ENCODE results near the gene CRACDL.

CRACDL gene

DNA sequence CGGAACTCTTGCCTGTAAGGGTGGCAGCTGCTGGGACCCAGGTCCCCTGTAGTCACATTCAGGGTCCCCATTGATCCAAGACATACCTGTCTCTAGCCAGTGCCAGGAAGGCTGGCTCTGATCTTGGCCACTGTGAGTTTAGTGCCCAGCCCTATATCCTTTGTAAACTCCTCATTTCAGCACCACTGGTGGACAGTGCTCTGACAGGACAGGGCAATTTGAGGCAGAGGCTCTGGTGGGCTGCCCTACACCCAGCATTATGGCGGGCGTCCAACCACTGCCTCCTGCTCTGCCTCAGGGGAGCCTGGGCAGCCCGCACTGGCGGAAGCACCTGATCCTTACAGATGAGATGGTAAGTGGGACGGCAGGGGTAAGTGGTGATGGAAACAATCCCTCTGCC, 149.8 kb downstream of the CRACDL start:
- Histone ChIP-seq H3K36me3 (ENCODE audit: control insufficient read depth in 1 of 2, insufficient read depth in 2 of 2, low read length in 2 of 2) (no peaks in the 10 kb centered on the region), H3K9ac (ENCODE audit: low read depth in 1 of 2, low read length in 2 of 2) (no peak overlapping the region), H3K4me1 (ENCODE audit: control insufficient read depth in 1 of 2, insufficient read depth in 2 of 2, low read length in 2 of 2) (no peaks in the 10 kb centered on the region), H3K27ac (ENCODE audit: low read depth, low read length) (no peak overlapping the region), H3K27me3 (ENCODE audit: control insufficient read depth in 1 of 2, insufficient read depth in 2 of 2, low read length in 2 of 2) (no peaks in the 10 kb centered on the region), H3K9me3 (ENCODE audit: control insufficient read depth in 1 of 2, low read length in 2 of 2) (peaks cover 0 to 13% of the 10 kb centered on the region in 2 donors), H3K4me3 (ENCODE audit: low read depth in 1 of 2, low read length in 2 of 2) (no peak overlapping the region)

DNA sequence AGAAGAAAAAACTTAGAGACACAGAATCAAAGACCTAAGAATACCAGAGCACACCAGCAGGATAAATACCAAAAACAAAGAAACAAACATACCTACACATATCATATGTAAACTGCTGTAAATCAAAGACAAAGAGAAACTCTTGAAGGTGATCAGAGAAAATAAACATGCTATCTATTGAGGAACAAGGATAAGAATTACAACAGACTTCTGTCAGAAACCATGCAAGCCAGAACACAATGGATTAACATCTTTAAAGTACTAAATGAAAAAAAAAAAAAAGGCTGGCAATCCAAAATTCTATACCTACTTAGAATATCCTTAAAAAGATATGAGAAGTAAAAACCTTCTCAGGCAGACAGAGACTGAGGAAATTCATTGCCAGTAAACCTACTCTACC, 153.5 kb downstream of the CRACDL start:
- Histone ChIP-seq H3K4me1 (ENCODE audit: control insufficient read depth in 1 of 2, insufficient read depth in 2 of 2, low read length in 2 of 2) (no peaks in the 10 kb centered on the region), H3K36me3 (ENCODE audit: control insufficient read depth in 1 of 2, insufficient read depth in 2 of 2, low read length in 2 of 2) (no peaks in the 10 kb centered on the region), H3K4me3 (ENCODE audit: low read depth in 1 of 2, low read length in 2 of 2) (no peak overlapping the region), H3K27me3 (ENCODE audit: control insufficient read depth in 1 of 2, insufficient read depth in 2 of 2, low read length in 2 of 2) (no peaks in the 10 kb centered on the region), H3K9me3 (ENCODE audit: control insufficient read depth in 1 of 2, low read length in 2 of 2) (peaks cover 0 to 13% of the 10 kb centered on the region in 2 donors), H3K9ac (ENCODE audit: low read depth in 1 of 2, low read length in 2 of 2) (no peak overlapping the region), H3K27ac (ENCODE audit: low read depth, low read length) (no peak overlapping the region)

DNA sequence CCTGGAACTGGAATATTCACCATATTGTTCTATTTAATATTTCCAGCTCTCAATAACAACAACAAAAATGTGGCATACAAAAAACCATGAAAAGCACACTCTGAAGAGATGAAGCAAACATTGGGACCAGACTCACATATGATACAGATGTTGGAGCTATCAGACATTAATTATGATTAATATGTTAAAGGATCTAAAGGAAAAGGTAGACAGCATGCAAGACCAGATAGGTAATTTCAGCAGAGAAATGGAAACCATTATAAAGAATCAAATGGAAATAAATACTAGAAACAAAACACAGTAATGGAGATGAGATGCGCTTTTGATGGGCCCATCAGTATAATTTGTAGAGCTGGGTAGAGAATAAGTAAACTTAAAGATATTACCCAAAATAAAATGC, 154.2 kb downstream of the CRACDL start:
- Histone ChIP-seq H3K27me3 (ENCODE audit: control insufficient read depth in 1 of 2, insufficient read depth in 2 of 2, low read length in 2 of 2) (no peaks in the 10 kb centered on the region), H3K9me3 (ENCODE audit: control insufficient read depth in 1 of 2, low read length in 2 of 2) (peaks cover 0 to 13% of the 10 kb centered on the region in 2 donors), H3K4me3 (ENCODE audit: low read depth in 1 of 2, low read length in 2 of 2) (no peak overlapping the region), H3K9ac (ENCODE audit: low read depth in 1 of 2, low read length in 2 of 2) (no peak overlapping the region), H3K36me3 (ENCODE audit: control insufficient read depth in 1 of 2, insufficient read depth in 2 of 2, low read length in 2 of 2) (no peaks in the 10 kb centered on the region), H3K27ac (ENCODE audit: low read depth, low read length) (no peak overlapping the region), H3K4me1 (ENCODE audit: control insufficient read depth in 1 of 2, insufficient read depth in 2 of 2, low read length in 2 of 2) (no peaks in the 10 kb centered on the region)

DNA sequence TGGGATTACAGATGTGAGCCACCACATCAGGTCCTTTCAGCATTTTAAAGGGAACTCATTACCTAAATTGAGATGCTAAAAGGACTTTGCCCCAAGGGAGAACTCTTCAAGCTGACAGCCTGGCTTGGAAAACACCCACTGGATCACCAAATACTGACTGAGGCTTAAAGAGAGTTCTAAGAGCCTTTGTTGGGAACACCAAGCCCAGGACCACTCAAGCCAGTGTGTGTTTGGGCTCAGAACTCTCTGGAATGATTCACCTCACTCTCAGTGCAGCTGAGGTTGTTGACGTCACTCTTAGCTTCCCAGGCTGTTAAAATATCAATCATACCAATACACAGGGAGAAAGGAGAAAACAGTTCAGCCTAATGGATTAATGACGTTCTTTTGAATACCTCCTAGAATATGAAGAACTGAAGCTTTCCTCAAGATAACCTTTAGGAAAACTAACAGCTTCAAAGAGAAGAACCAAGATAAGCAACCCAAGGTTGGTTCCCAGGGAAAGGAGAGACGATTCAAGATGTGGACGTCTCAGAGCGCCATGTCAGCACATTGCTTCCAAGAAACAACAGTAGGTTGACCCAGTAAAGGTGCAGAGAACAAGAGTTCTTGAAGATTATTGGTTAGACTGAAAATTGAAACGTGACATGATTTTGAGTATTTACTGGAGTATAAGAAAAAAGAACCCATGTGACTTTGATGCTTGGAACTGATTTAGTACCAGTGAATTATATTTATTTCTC, 157.1 kb downstream of the CRACDL start:
- Histone ChIP-seq H3K36me3 (ENCODE audit: control insufficient read depth in 1 of 2, insufficient read depth in 2 of 2, low read length in 2 of 2) (no peaks in the 10 kb centered on the region), H3K9me3 (ENCODE audit: control insufficient read depth in 1 of 2, low read length in 2 of 2) (peaks cover 0 to 13% of the 10 kb centered on the region in 2 donors), H3K4me3 (ENCODE audit: low read depth in 1 of 2, low read length in 2 of 2) (no peak overlapping the region), H3K27ac (ENCODE audit: low read depth, low read length) (no peak overlapping the region), H3K9ac (ENCODE audit: low read depth in 1 of 2, low read length in 2 of 2) (no peak overlapping the region), H3K4me1 (ENCODE audit: control insufficient read depth in 1 of 2, insufficient read depth in 2 of 2, low read length in 2 of 2) (no peaks in the 10 kb centered on the region), H3K27me3 (ENCODE audit: control insufficient read depth in 1 of 2, insufficient read depth in 2 of 2, low read length in 2 of 2) (no peaks in the 10 kb centered on the region)

DNA sequence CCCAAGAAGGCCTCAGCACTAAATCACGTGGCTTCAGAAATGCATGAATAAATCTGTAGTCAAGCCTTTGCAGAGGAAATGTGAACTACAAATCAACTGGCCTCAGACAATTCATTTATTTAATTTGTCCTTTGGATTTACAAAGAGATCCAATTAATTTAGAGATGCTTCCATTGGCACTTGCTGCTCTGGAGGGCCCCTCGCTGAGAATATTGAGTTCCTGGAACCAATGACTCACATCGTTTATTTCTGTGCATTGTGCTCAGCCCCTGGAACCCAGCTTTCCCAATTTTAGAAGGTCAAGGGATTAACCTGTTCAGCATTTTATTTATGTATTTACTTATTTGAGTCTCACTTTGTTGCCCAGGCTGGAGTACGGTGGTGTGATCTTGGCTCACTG, 157.9 kb downstream of the CRACDL start:
- H3K9ac ChIP-seq (ENCODE audit: low read depth in 1 of 2, low read length in 2 of 2) = no peak overlapping the region
- no peaks in the 10 kb centered on the region for H3K4me1 ChIP-seq (ENCODE audit: control insufficient read depth in 1 of 2, insufficient read depth in 2 of 2, low read length in 2 of 2)
- no peaks in the 10 kb centered on the region for H3K27me3 ChIP-seq (ENCODE audit: control insufficient read depth in 1 of 2, insufficient read depth in 2 of 2, low read length in 2 of 2)
- H3K9me3 ChIP-seq (ENCODE audit: control insufficient read depth in 1 of 2, low read length in 2 of 2) = peaks cover 0 to 13% of the 10 kb centered on the region in 2 donors
- no peak overlapping the region for H3K27ac ChIP-seq (ENCODE audit: low read depth, low read length)
- no peaks in the 10 kb centered on the region for H3K36me3 ChIP-seq (ENCODE audit: control insufficient read depth in 1 of 2, insufficient read depth in 2 of 2, low read length in 2 of 2)
- H3K4me3 ChIP-seq (ENCODE audit: low read depth in 1 of 2, low read length in 2 of 2) = no peak overlapping the region

DNA sequence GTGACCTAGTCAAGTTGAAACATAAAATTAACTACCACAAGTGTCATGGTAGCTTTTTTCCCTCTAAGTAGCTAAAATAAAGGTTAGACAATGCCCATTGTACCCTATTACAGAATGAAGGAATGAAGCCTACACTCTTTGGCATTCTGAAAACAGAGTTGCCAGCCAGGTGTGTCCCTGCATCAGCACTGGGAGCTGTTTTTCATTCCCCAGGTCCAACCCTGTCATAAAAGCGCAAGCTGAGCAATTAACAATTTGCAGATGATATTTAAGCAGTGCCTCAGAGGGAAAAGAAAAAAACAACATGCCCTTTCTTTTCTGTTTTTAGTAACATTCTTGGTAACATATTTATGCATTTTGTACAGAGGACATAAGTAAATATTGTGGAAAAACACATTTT, 158.3 kb downstream of the CRACDL start:
- Histone ChIP-seq H3K4me1 (ENCODE audit: control insufficient read depth in 1 of 2, insufficient read depth in 2 of 2, low read length in 2 of 2) (peaks cover 0 to 4% of the 10 kb centered on the region in 2 donors), H3K36me3 (ENCODE audit: control insufficient read depth in 1 of 2, insufficient read depth in 2 of 2, low read length in 2 of 2) (no peaks in the 10 kb centered on the region), H3K4me3 (ENCODE audit: low read depth in 1 of 2, low read length in 2 of 2) (no peak overlapping the region), H3K9me3 (ENCODE audit: control insufficient read depth in 1 of 2, low read length in 2 of 2) (peaks cover 0 to 12% of the 10 kb centered on the region in 2 donors), H3K27me3 (ENCODE audit: control insufficient read depth in 1 of 2, insufficient read depth in 2 of 2, low read length in 2 of 2) (no peaks in the 10 kb centered on the region), H3K27ac (ENCODE audit: low read depth, low read length) (no peak overlapping the region), H3K9ac (ENCODE audit: low read depth in 1 of 2, low read length in 2 of 2) (no peak overlapping the region)

DNA sequence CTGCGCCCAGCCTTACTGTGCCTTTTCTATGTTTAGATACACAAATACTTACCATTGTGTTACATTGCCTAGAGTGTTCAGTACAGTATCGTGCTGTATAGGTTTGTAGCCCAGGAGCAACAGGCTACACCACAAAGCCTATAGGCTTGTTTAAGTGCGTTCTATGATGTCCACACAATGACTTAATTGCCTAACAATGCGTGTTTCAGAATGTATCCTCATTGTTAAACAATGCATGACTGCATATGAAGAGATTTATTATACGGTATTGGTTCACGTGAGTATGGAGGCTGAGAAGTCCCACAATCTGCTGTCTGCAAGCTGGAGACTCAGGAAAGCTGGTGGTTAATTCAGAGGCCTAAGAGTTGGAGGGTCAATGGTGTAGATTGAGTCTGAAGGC, 158.9 kb downstream of the CRACDL start:
- Histone ChIP-seq H3K27ac (ENCODE audit: low read depth, low read length) (no peak overlapping the region), H3K9ac (ENCODE audit: low read depth in 1 of 2, low read length in 2 of 2) (no peak overlapping the region), H3K4me1 (ENCODE audit: control insufficient read depth in 1 of 2, insufficient read depth in 2 of 2, low read length in 2 of 2) (peaks cover 0 to 9% of the 10 kb centered on the region in 2 donors), H3K9me3 (ENCODE audit: control insufficient read depth in 1 of 2, low read length in 2 of 2) (peaks cover 0 to 6% of the 10 kb centered on the region in 2 donors), H3K4me3 (ENCODE audit: low read depth in 1 of 2, low read length in 2 of 2) (no peak overlapping the region), H3K36me3 (ENCODE audit: control insufficient read depth in 1 of 2, insufficient read depth in 2 of 2, low read length in 2 of 2) (no peaks in the 10 kb centered on the region), H3K27me3 (ENCODE audit: control insufficient read depth in 1 of 2, insufficient read depth in 2 of 2, low read length in 2 of 2) (no peaks in the 10 kb centered on the region)

DNA sequence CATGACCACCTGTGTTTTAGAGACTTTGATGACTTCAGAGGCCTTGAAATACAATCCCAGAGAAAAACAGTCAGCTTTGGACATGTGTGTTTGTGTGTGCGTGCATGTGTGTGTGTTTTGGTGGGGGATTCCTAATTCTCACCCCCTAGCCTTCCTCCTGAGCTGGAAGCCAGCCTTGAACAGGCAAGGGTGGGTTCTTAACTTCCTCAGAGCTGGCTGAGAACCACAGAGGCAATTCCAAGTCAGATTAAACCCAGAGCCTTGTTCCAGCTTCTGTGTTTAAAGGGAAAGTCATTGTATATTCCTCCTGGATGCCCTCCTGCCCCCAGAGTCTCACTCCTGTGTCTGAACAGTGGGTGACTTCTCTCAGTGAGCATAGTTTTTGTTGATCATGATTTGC, 159.9 kb downstream of the CRACDL start:
- Histone ChIP-seq H3K4me1 (ENCODE audit: control insufficient read depth in 1 of 2, insufficient read depth in 2 of 2, low read length in 2 of 2) (peaks cover 0 to 9% of the 10 kb centered on the region in 2 donors), H3K36me3 (ENCODE audit: control insufficient read depth in 1 of 2, insufficient read depth in 2 of 2, low read length in 2 of 2) (no peaks in the 10 kb centered on the region), H3K9me3 (ENCODE audit: control insufficient read depth in 1 of 2, low read length in 2 of 2) (no peaks in the 10 kb centered on the region), H3K9ac (ENCODE audit: low read depth in 1 of 2, low read length in 2 of 2) (no peak overlapping the region), H3K27ac (ENCODE audit: low read depth, low read length) (no peak overlapping the region), H3K27me3 (ENCODE audit: control insufficient read depth in 1 of 2, insufficient read depth in 2 of 2, low read length in 2 of 2) (no peaks in the 10 kb centered on the region), H3K4me3 (ENCODE audit: low read depth in 1 of 2, low read length in 2 of 2) (no peak overlapping the region)

DNA sequence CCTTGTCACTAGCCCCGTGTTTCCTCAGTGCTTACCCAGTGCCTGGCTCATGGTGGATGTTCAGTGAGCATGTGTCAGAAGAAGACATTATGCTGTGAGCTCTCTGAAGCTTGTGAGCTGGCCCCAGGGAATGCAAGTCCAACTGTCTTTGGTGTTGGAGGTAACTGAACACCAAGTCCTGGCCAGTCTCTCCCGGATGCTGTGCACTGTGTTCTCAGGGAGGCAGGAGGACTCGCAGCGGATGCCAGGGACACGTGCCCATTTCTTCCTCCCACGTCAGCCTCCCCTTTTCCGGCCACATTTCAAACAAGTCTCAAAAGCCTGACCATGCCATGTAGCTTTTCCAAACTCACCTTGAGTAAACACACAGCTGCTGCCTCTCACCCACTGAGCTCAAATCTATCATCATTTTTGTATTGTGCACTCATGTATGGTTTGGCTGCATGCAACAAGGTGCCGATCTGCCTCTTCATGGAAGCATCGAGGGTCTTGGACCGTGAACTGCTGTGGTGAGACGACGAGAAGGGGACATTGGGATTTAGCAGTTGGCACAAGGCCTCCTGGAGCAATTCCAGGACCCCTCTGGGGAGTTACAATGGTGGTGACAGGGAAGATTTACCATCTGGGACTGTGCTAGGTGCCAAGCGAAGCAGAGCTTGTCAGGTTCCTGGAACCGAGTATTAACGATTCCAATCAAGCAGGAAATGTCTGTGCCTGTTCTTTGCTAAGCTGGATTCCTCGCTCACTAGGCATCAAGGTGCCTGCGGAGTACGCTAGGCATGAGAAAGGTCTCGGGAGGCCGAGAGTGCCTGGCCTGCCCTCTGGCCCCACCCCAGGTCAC, 160.7 kb downstream of the CRACDL start:
- Histone ChIP-seq H3K27me3 (ENCODE audit: control insufficient read depth in 1 of 2, insufficient read depth in 2 of 2, low read length in 2 of 2) (no peaks in the 10 kb centered on the region), H3K9ac (ENCODE audit: low read depth in 1 of 2, low read length in 2 of 2) (no peak overlapping the region), H3K9me3 (ENCODE audit: control insufficient read depth in 1 of 2, low read length in 2 of 2) (no peaks in the 10 kb centered on the region), H3K36me3 (ENCODE audit: control insufficient read depth in 1 of 2, insufficient read depth in 2 of 2, low read length in 2 of 2) (no peaks in the 10 kb centered on the region), H3K4me1 (ENCODE audit: control insufficient read depth in 1 of 2, insufficient read depth in 2 of 2, low read length in 2 of 2) (peaks cover 0 to 9% of the 10 kb centered on the region in 2 donors), H3K27ac (ENCODE audit: low read depth, low read length) (no peak overlapping the region), H3K4me3 (ENCODE audit: low read depth in 1 of 2, low read length in 2 of 2) (no peak overlapping the region)

DNA sequence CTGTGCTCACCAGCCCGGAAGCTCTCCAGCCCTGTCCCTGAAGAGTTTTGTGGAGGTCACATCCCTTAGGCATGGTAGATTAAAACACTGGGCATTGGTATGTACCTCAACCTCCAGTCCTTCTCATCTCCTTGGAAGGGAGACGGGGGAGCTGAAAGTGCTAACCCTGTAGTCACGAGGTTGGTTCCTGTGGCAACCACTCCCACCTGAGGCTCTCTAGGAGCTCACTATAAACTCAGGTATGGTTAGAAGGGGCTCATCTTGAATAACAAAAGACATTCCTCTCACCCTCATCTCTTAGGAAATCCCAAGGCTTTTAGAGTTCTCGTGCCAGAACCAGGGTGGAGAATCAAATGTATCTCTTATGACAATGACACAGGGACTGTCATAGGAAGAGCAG, 162.1 kb downstream of the CRACDL start:
- no peak overlapping the region for H3K9ac ChIP-seq (ENCODE audit: low read depth in 1 of 2, low read length in 2 of 2)
- H3K9me3 ChIP-seq (ENCODE audit: control insufficient read depth in 1 of 2, low read length in 2 of 2) = no peaks in the 10 kb centered on the region
- no peaks in the 10 kb centered on the region for H3K27me3 ChIP-seq (ENCODE audit: control insufficient read depth in 1 of 2, insufficient read depth in 2 of 2, low read length in 2 of 2)
- H3K36me3 ChIP-seq (ENCODE audit: control insufficient read depth in 1 of 2, insufficient read depth in 2 of 2, low read length in 2 of 2) = no peaks in the 10 kb centered on the region
- no peak overlapping the region for H3K4me3 ChIP-seq (ENCODE audit: low read depth in 1 of 2, low read length in 2 of 2)
- no peak overlapping the region for H3K27ac ChIP-seq (ENCODE audit: low read depth, low read length)
- H3K4me1 ChIP-seq (ENCODE audit: control insufficient read depth in 1 of 2, insufficient read depth in 2 of 2, low read length in 2 of 2) = peaks cover 12 to 21% of the 10 kb centered on the region in 2 donors
